HG03135 (cell line): ENCODE data around the gene PROZ.

Experiments used
- ATAC-seq: cut with Tn5 transposase; IDR thresholded peaks from one replicate; pipeline ENCODE4 v1.9.1; 2021; ENCODE audit warnings: mild to moderate bottlenecking, moderate library complexity; ENCODE audit not compliant: unreplicated experiment

The PROZ gene

GRCh38 chr13:113140677-113141600, 17.5 kb upstream of the PROZ start:
- ATAC-seq = no peak

- no peak for ATAC-seq
Measured at GRCh38 chr13:113141601-113141970, 16.9 kb upstream of the PROZ start.

GRCh38 chr13:113142876-113143275, 15.6 kb upstream of the PROZ start:
- ATAC-seq = no peak

GRCh38 chr13:113143466-113144254, 14.8 kb upstream of the PROZ start:
- ATAC-seq = no peak

- no peak for ATAC-seq
Measured at GRCh38 chr13:113144255-113144629, 14.2 kb upstream of the PROZ start.

GRCh38 chr13:113145496-113145895, 13.0 kb upstream of the PROZ start:
- ATAC-seq = no peak

GRCh38 chr13:113145911-113146598, 12.4 kb upstream of the PROZ start:
- ATAC-seq = no peak

- no peak for ATAC-seq
Measured at GRCh38 chr13:113146750-113147149, 11.7 kb upstream of the PROZ start.

- no peak for ATAC-seq
Measured at GRCh38 chr13:113147206-113147605, 11.2 kb upstream of the PROZ start.

- ATAC-seq = no peak
Measured at GRCh38 chr13:113148407-113148806, 10.0 kb upstream of the PROZ start.

- no peak for ATAC-seq
Measured at GRCh38 chr13:113148940-113149503, 9.4 kb upstream of the PROZ start.

- no peak for ATAC-seq
Measured at GRCh38 chr13:113149711-113150549, 8.5 kb upstream of the PROZ start.

GRCh38 chr13:113150550-113151365, 7.7 kb upstream of the PROZ start:
- no peak for ATAC-seq

GRCh38 chr13:113151745-113152690, 6.4 kb upstream of the PROZ start:
- no peak for ATAC-seq

GRCh38 chr13:113152691-113152983, 5.8 kb upstream of the PROZ start:
- ATAC-seq = no peak

GRCh38 chr13:113152984-113153809, 5.3 kb upstream of the PROZ start:
- ATAC-seq = peak; percentile 33
